ENCODE results near the gene ARL16. TPM values are rescaled to one million over a fixed set of nuclear protein-coding genes. Genes with fewer than 3 reads are reported as not detected.

Gene ARL16
- total RNA-seq, 1 donor from 2014 or later: 19.5 TPM

DNA sequence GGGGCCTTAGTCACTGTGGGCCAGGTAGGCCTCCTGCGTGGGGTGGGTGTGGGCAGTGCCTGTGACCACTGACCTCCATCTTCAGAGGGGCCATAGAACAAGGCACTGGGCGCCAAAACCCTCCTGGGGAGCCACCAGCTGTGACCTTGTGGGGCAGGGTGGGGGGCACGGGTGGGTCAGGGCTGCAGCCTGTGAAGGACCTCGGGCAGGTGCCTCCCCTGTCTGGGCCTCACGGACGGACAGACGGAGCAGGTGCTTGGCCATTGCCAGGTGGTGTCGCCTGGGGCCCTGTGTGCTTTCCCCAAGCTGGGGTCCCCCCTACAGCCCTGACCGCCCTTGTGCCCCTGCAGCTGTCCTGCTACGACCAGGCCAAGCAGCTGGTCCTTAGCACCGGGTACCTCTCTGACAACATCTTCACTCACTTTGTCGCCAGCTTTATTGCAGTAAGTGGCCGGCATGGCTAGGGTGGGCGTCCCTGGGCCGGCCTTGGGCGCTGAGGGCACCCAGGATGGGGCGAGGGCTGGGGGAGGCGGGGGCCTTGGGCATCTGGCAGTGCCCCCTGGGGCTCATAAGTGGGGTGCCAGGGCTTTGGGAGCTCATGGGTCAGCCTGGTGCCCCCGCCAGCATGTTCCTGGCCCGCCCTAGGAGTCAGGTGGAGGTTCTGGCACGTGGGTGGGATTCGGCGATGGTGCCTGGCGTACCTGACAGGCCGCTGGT is 33.6 kb upstream of the ARL16 start:
- intact Hi-C loops (cut with DNase I): no loop called here
- Histone ChIP-seq H3K36me3 (no peaks in the 10 kb centered on the region), H3K27ac (no peak overlapping the region), H3K4me3 (no peak overlapping the region), H3K4me1 (peaks cover 16% of the 10 kb centered on the region), H3K27me3 (no peaks in the 10 kb centered on the region), H3K9me3 (no peaks in the 10 kb centered on the region)
- ATAC-seq (no peak), DNase-seq (peak; percentile 61)
- TF ChIP-seq, protein P1, sequence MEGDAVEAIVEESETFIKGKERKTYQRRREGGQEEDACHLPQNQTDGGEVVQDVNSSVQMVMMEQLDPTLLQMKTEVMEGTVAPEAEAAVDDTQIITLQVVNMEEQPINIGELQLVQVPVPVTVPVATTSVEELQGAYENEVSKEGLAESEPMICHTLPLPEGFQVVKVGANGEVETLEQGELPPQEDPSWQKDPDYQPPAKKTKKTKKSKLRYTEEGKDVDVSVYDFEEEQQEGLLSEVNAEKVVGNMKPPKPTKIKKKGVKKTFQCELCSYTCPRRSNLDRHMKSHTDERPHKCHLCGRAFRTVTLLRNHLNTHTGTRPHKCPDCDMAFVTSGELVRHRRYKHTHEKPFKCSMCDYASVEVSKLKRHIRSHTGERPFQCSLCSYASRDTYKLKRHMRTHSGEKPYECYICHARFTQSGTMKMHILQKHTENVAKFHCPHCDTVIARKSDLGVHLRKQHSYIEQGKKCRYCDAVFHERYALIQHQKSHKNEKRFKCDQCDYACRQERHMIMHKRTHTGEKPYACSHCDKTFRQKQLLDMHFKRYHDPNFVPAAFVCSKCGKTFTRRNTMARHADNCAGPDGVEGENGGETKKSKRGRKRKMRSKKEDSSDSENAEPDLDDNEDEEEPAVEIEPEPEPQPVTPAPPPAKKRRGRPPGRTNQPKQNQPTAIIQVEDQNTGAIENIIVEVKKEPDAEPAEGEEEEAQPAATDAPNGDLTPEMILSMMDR (IDR thresholded peaks at IDR 0.05): no peak

DNA sequence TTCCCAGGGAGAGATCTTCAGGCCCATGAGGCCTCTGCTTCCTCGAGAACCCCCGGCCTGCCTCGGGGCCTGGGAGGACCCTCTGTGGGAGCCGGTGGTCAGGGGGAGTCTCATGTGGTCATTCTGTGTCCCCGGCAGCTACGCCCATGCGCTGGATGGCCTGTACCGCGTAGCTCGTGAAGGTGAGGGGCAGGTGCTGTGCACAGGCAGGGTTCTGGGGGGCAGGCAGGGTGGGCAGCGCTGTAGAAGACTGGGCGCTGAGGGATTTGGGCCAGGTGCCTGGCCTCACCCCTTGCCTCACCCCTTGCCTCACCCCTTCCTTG is 33.0 kb upstream of the ARL16 start:
- no peak overlapping the region for H3K4me3 ChIP-seq
- DNase-seq (peak; percentile 61), ATAC-seq (no peak)
- no peaks in the 10 kb centered on the region for H3K27me3 ChIP-seq
- no peak overlapping the region for H3K27ac ChIP-seq
- H3K9me3 ChIP-seq: no peaks in the 10 kb centered on the region
- no peaks in the 10 kb centered on the region for H3K36me3 ChIP-seq
- H3K4me1 ChIP-seq: peaks cover 13% of the 10 kb centered on the region
- intact Hi-C loops (cut with DNase I): no loop called here
- TF ChIP-seq, protein P1 (IDR thresholded peaks at IDR 0.05): no peak

DNA sequence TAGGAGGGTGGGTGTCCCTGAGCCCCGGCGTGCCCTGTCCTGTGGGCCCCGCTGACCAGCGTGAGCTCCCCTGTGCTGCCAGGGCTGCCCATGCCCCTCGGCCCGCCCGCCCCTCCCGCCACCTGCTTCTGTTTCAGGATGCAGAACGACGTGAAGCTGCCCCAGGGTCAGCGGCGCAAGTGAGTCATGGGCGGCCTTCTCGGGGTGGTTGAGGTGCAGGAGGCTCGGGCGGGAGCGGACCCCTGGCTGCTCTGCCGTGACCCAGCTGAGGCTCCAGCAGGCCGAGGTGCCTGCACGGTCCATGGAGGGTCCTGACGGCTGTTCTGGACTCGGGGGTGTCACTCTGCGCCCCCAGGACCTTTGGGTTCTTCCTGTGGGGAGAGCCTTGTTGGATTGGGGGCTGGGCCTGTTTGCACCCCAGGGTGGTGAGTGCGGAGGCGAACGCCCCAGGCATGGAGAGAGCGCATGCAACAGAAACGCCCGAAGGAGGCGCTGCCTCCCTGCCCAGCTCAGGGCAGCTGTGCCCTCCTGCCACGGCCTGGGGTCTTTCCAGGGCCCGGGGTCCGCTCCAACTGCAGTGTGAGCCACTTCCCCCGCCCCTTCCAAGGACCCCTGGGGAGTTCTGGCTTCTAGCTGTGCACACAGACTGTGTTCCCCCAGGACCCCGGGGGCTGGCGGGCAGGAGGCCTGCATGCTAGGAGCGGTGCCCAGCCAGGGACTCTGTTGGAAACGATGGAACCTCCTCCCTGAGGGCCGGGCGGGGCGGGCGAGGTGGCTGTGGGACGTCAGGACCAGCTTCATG is 32.5 kb upstream of the ARL16 start:
- Histone ChIP-seq H3K27me3 (no peaks in the 10 kb centered on the region), H3K27ac (no peak overlapping the region), H3K36me3 (no peaks in the 10 kb centered on the region), H3K4me1 (peaks cover 18% of the 10 kb centered on the region), H3K4me3 (no peak overlapping the region), H3K9me3 (no peaks in the 10 kb centered on the region)
- intact Hi-C loops (cut with DNase I): no loop called here
- TF ChIP-seq, protein P1 (IDR thresholded peaks at IDR 0.05): no peak
- DNase-seq (peak; percentile 57), ATAC-seq (no peak)

DNA sequence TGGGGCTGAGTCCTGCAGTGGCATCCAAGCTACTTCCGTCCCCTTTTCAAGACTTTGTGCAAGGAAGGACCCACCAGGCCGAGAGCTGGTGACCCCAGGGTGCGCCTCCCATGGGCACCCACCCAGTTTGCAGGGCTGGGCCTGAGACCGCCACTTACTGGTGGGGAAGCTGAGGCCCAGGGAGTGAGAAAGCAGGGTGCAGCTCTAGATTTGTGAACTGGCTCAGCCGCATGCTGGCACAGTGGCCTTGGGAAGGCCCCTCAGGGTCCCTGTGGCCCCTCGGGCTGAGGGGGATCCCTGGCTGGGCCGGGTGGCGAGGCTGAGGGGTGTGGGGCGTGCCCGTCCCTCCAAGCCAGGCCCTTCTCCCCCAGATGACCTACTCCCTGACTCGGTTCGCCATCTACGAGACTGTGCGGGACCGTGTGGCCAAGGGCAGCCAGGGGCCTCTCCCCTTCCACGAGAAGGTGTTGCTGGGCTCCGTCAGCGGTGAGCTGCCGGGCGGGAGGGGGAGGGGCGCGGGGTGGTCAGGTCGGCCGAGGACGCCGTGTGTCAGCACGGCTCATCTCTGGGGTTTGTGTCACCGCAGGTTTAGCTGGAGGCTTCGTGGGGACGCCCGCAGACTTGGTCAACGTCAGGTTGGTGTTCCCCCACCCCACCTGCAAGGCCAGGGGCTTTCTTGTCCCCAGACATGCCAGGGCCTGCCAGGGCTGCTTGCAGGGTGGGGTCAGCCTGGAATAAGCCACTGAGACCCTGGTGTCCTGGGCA is 31.7 kb upstream of the ARL16 start:
- Histone ChIP-seq H3K9me3 (no peaks in the 10 kb centered on the region), H3K4me1 (peaks cover 25% of the 10 kb centered on the region), H3K4me3 (no peak overlapping the region), H3K27me3 (no peaks in the 10 kb centered on the region), H3K36me3 (no peaks in the 10 kb centered on the region), H3K27ac (no peak overlapping the region)
- intact Hi-C loops (cut with DNase I): no loop called here
- TF ChIP-seq, protein P1 (IDR thresholded peaks at IDR 0.05): no peak
- no peak for ATAC-seq
- peak; percentile 62 for DNase-seq

DNA sequence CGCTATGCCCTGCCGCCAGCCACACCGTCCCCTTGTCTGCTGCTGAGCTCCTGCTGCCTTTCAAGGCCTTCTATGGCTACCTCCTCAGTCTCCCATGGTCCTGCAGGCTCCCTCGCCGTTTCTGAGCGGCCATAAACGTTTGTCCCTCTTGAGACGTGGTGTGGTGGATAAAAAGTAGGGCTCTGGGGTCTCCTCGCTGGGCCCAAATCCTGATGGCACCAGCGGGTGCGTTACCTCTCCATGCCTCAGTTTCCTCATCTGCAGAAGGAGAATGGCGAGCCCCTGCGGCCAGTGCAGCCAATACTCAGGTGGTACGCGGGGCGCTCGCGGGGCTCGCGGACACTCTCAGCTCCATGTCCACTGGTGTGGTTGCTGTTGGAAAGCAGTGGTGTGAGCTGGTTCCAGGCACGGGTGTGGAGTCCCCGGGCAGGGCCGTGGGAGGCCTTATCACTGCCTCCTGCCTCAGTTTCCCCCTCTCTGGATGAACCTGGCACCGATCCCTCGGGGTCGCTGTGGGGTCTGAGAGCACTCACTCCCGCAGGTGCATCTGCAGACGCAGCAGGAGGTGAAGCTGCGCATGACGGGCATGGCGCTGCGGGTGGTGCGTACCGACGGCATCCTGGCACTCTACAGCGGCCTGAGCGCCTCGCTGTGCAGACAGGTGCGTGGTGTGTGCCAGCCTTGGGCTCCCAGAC is 31.0 kb upstream of the ARL16 start:
- H3K4me3 ChIP-seq: no peak overlapping the region
- H3K36me3 ChIP-seq: no peaks in the 10 kb centered on the region
- H3K27me3 ChIP-seq: no peaks in the 10 kb centered on the region
- TF ChIP-seq, protein P1 (IDR thresholded peaks at IDR 0.05): no peak
- H3K9me3 ChIP-seq: no peaks in the 10 kb centered on the region
- ATAC-seq (no peak), DNase-seq (no peak)
- no peak overlapping the region for H3K27ac ChIP-seq
- H3K4me1 ChIP-seq: peaks cover 25% of the 10 kb centered on the region
- intact Hi-C loops (cut with DNase I): no loop called here

Data from upper lobe of right lung (tissue), 1 donor.